ENCODE results near the gene HS6ST1.

The HS6ST1 gene

GRCh38 chr2:128347701-128348539 lies 29.3 kb upstream of the HS6ST1 start:
- DNase-seq (ENCODE audit: low spot score): no peak

DNA sequence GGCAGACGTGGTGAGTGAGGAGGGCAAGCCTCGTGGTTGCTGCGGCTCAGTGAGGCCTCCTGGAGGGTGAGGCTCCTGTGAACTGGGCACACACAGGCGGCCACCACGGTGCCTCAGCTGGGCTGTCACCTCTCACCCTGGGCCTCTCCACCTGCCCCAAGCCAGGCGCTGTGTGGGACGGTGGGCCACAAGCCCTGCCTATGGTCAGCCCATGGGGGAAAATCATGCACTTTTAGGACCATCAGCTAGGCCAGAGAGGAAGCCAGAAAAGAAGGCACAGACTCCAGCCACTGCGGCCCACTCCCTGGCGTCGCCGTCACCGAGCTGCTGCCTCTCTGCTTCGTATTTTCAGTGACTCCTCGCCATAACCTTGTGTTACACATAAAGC lies 28.5 kb upstream of the HS6ST1 start:
- DNase-seq (ENCODE audit: low spot score): no peak

- no peak for DNase-seq (ENCODE audit: low spot score)
Observed at GRCh38 chr2:128346291-128347170, 27.9 kb upstream of the HS6ST1 start.

- no peak for DNase-seq (ENCODE audit: low spot score)
Observed at GRCh38 chr2:128345436-128346165, 26.9 kb upstream of the HS6ST1 start.

GRCh38 chr2:128344101-128344500 lies 25.4 kb upstream of the HS6ST1 start:
- DNase-seq (ENCODE audit: low spot score): no peak

DNA sequence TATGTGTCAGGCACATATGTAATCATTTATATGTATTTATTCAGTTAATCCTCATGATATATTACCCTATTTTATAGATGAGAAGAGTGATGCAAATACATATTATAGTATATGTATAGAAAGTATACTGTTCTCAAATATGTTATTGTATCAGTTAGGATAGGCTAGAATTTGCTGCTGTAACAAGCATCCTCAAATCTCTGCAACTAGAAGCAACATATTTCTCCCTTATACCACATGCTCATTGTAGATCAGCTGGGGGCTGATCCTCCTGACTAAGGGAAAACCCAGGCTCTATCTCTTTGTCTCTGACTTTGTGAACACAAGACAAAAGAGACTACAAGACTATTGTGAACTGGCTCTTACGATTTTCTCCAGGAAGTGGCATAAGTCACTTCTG lies 24.8 kb upstream of the HS6ST1 start:
- no peak for DNase-seq (ENCODE audit: low spot score)

GRCh38 chr2:128342550-128342949 lies 23.9 kb upstream of the HS6ST1 start:
- no peak for DNase-seq (ENCODE audit: low spot score)

DNA sequence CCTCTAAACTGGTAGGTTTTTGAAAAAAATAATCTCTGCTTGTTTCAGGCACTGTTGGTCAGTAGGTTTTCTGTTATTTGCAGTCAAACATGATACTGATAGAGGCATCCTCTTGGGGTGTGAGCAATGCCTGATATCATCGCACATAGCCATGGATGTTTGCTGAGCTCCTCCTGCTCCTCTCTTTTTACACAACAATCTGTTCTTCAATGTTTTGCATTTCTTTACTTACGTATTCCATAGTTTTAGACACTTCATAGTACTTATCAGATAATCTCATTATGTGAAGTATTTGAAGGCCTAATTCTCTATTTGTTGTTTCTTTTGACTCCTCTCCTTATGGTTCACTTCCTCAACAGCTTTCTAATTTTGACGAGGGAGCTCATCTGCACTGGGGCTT lies 23.0 kb upstream of the HS6ST1 start:
- DNase-seq (ENCODE audit: low spot score): no peak

DNA sequence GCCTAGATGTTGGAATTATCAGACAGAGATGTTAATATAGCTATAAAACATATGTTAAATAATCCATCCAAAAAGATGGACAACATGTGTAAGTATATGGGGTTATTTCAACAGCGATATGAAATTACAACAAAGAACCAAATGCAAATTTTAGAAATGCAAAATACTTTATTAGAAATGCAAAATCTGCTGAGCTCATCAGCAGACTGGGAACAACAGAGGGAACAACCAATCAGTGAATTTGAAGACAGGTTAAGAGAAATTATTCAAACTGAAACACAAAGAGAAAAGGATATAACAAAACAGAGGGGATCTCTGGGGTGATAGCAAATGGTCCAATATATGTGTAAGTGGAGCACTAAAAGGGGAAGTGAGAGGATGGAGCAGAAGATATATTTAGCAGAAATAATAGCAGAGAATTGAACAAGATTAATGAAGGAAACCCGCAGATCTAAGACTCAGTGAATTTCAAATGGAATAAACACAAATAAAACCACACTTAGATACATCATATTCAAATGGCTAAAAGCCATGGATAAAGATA lies 13.5 kb upstream of the HS6ST1 start:
- DNase-seq (ENCODE audit: low spot score): no peak

- no peak for DNase-seq (ENCODE audit: low spot score)
Observed at GRCh38 chr2:128330583-128330982, 11.9 kb upstream of the HS6ST1 start.

- no peak for DNase-seq (ENCODE audit: low spot score)
Observed at GRCh38 chr2:128329607-128330006, 10.9 kb upstream of the HS6ST1 start.

DNA sequence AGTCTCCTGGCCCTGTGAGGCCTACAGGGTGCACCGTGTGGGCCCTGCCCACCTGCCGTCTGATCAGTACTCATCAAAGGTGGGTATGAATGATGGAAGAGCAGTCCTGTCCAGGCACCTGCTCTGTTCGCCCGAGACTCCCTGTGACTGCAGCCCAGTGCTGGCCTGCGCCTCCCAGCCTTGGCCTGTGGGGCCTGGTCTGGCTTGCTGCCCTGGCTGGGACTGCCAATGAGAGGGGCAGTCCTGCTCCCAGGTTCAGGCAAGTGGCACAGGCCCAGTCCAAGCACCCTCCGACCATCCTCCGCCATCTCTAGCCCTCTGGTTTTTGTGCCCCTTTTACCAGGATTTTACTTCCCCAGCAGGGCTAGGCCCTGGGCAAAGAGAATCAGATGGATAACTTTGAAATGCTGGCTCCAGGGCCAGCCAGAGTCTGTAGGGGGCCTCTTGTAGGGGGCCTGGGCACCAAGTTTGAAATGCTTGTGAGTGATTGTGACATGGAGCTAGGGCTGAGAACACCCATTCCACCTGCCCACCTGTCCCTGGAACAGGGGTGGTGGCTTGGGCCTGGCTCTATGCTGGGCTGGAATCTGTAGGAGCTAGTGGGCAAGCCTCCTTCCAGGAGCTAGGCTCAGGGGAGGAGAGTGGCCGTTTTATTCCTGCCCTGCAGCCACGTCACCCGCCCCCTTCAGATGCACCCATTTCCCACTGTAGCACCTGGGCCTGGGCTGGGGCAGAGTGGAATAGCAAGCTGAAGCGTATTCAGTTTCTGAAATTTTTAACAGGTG lies 8.7 kb upstream of the HS6ST1 start:
- DNase-seq (ENCODE audit: low spot score): no peak

- no peak for DNase-seq (ENCODE audit: low spot score)
Observed at GRCh38 chr2:128326346-128326745, 7.7 kb upstream of the HS6ST1 start.

DNA sequence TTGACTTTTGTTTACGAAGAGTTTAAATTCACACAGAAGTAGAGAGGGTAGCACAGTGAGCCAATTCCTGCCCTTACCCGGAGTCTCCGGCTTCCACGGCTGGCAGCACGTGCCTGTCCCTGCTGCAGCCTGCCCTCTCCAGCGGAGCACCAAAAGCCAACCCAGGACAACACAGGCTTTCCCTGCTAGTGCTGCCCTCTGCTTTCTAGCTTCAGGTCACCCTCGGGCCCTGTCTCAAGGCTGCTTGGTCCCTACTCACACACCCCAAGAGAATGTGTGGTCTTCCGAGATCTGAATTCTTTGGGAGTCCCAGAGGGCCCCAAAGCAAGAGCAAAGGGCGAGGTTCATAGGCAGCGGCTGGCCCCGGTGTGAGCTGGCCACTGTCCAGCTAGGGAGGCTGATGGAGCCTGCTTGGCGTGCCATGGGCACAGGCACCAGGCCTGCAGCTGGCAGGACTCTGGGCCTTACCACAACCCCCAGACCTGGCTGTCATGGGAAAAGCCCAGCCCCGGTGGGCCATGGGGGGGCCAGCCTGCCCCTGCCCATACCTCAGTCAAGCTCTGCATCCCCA lies 7.0 kb upstream of the HS6ST1 start:
- no peak for DNase-seq (ENCODE audit: low spot score)

- no peak for DNase-seq (ENCODE audit: low spot score)
Observed at GRCh38 chr2:128324897-128325410, 6.3 kb upstream of the HS6ST1 start.

- DNase-seq (ENCODE audit: low spot score): no peak
Observed at GRCh38 chr2:128324008-128324896, 5.6 kb upstream of the HS6ST1 start.

DNA sequence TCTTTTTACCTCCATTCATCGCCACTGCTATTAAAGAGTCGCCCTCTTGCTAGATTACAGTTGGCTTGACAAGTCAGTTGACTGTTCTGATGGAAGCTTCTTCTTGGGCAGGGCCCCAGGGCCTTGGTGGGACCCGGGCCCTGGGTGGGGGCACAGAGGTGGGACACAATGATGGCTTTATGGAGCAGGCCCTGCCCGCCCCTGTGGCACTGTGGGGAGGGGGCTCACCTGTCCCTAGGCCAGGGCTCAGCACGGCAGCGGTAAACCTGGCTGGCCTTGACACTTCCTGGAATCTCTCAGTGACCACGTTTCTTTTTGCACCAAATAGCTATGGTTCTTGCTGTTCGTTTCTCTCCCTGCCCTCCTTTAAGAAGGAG lies 4.9 kb upstream of the HS6ST1 start:
- DNase-seq (ENCODE audit: low spot score): no peak

DNA sequence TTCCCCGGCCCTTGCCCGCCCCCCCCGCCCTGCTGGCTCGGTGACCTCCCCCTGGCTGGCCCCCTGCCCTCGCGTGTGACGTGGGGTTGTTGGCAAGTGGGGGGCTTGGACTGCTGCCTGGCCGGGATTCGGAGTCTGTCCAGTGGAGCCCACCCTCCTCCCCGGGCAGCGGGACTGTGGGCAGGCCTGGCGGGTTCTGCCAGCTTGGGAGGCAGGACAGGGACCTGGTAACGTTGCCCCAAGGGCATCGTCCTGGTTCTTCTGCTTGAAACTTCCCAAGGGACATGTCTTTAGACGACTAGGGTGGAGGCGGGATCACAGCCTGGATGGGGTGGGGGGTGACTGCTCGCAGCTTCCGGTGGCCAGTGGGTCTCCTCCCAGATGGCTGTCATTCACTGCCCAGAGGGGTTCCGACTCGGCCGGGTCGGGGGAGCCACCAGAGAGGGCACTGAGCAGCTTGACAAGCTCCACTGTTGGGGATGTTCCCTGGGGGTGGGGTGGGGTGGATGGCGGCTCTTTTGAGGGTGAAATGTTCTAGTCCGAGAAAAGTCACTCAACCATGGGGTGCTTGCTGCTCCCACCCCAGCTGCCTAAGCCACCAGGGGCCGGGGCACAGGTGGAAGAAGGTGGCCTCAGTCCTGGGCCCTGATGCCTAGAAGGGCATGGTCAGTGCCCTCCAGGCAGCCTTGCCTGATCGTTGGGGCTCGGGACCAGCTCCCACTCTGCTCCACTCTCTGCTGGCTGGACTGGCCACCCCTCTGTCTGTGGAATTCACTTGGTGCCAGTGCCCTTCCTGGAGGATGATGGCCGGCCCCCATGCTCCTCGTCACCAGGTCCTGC lies 4.3 kb upstream of the HS6ST1 start:
- no peak for DNase-seq (ENCODE audit: low spot score)

Measured in SW480 (cell line).